Neutrophil (primary cell): ENCODE measurements around the gene OPTC.

ENCODE experiments used
- H3K27ac ChIP-seq: fragments of 200-600 bp; sonication (generic); 2 replicates; pipeline ENCODE4 v1.5.1; 2016; ENCODE audit warnings: mild to moderate bottlenecking, moderate library complexity
- H3K27me3 ChIP-seq: fragments of 200-600 bp; sonication (generic); 2 replicates; pipeline ENCODE4 v1.6.0; 2016; ENCODE audit warnings: mild to moderate bottlenecking
- H3K36me3 ChIP-seq: fragments of 200-600 bp; sonication (generic); 2 replicates; pipeline ENCODE4 v1.5.1; 2017
- H3K4me1 ChIP-seq, 2 experiments: fragments of 200-600 bp in 1 of 2; sonication (generic) in 1 of 2; 1 replicate in 1 of 2; 2 replicates in 1 of 2; pipeline versions ENCODE4 v1.5.1 to v1.6.1; 2013 to 2016; ENCODE audit warnings: low read depth in 1 of 2, low read length in 1 of 2, mild to moderate bottlenecking in 1 of 2, moderate library complexity in 1 of 2; ENCODE audit not compliant: control insufficient read depth in 1 of 2, insufficient read depth in 1 of 2
- H3K4me3 ChIP-seq, 2 experiments: fragments of 200-600 bp in 1 of 2; sonication (generic) in 1 of 2; 1 replicate in 1 of 2; 2 replicates in 1 of 2; pipeline ENCODE4 v1.5.1; 2013 to 2016; ENCODE audit warnings: low read depth in 1 of 2, low read length in 1 of 2, mild to moderate bottlenecking in 1 of 2, moderate library complexity in 1 of 2
- H3K9me3 ChIP-seq: fragments of 200-600 bp; sonication (generic); 2 replicates; pipeline ENCODE4 v1.5.1; 2016
- TF ChIP-seq, protein P1 (sequence below): fragments of 200-600 bp; sonication (generic); IDR thresholded peaks from 2 replicates; pipeline ENCODE4 v1.5.1; 2016; ENCODE audit warnings: antibody characterized with exemption

The OPTC gene

GRCh38 chr1:203536980-203537455 lies 43.1 kb downstream of the OPTC start:
- Histone ChIP-seq H3K9me3 (no peaks in the 10 kb centered on the region), H3K4me1 (peaks cover 8 to 10% of the 10 kb centered on the region in 2 experiments), H3K27ac (no peak overlapping the region), H3K4me3 (no peak overlapping the region), H3K36me3 (no peaks in the 10 kb centered on the region), H3K27me3 (no peaks in the 10 kb centered on the region)
- TF ChIP-seq, protein P1, sequence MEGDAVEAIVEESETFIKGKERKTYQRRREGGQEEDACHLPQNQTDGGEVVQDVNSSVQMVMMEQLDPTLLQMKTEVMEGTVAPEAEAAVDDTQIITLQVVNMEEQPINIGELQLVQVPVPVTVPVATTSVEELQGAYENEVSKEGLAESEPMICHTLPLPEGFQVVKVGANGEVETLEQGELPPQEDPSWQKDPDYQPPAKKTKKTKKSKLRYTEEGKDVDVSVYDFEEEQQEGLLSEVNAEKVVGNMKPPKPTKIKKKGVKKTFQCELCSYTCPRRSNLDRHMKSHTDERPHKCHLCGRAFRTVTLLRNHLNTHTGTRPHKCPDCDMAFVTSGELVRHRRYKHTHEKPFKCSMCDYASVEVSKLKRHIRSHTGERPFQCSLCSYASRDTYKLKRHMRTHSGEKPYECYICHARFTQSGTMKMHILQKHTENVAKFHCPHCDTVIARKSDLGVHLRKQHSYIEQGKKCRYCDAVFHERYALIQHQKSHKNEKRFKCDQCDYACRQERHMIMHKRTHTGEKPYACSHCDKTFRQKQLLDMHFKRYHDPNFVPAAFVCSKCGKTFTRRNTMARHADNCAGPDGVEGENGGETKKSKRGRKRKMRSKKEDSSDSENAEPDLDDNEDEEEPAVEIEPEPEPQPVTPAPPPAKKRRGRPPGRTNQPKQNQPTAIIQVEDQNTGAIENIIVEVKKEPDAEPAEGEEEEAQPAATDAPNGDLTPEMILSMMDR: no peak

DNA sequence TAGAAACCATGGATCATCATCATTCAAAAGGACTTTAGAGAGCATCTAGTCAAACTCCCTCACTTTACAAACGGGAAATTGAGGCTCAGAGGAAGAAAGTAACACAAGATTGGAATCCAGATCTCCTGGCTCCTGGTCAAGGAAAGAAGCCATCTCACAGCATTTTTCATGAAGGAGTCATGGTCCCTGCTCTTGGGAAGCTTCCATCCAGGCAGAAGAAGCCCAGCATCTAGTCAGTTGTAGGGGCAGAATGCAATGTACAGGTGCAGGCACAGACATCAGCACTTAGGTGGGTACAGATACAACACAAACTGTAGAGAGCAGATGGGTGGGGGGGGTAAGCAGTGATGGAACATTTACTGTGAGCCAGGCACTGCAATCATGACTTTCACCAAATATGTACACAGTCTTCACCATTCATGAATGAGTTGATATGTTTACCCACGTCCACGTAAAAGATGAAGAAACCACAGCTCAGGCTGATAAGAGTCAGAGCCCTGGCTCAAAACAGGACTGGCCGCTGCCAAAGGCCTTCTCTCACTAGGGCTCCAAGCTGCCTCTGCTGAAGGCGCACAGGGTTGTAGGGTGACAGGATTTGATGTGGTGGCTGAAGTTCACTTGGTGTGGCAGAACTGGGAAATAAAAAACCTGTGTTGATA lies 44.0 kb downstream of the OPTC start:
- no peaks in the 10 kb centered on the region for H3K9me3 ChIP-seq
- H3K27ac ChIP-seq: no peak overlapping the region
- no peaks in the 10 kb centered on the region for H3K36me3 ChIP-seq
- no peaks in the 10 kb centered on the region for H3K27me3 ChIP-seq
- TF ChIP-seq, protein P1: no peak
- peaks cover 8 to 10% of the 10 kb centered on the region in 2 experiments for H3K4me1 ChIP-seq
- H3K4me3 ChIP-seq: no peak overlapping the region

GRCh38 chr1:203538726-203539125 lies 44.8 kb downstream of the OPTC start:
- no peak overlapping the region for H3K4me3 ChIP-seq
- peaks cover 8 to 10% of the 10 kb centered on the region in 2 experiments for H3K4me1 ChIP-seq
- H3K27ac ChIP-seq: no peak overlapping the region

GRCh38 chr1:203539831-203540546 lies 46.0 kb downstream of the OPTC start:
- H3K27ac ChIP-seq: no peak overlapping the region
- no peaks in the 10 kb centered on the region for H3K27me3 ChIP-seq
- peaks cover 8 to 10% of the 10 kb centered on the region in 2 experiments for H3K4me1 ChIP-seq
- TF ChIP-seq, protein P1: no peak
- no peaks in the 10 kb centered on the region for H3K36me3 ChIP-seq
- H3K9me3 ChIP-seq: no peaks in the 10 kb centered on the region
- H3K4me3 ChIP-seq: no peak overlapping the region

More at GRCh38 chr1:203538726-203539125, 44.8 kb downstream of the OPTC start:
- Histone ChIP-seq H3K27me3 (no peaks in the 10 kb centered on the region), H3K36me3 (no peaks in the 10 kb centered on the region), H3K9me3 (no peaks in the 10 kb centered on the region)
- TF ChIP-seq, protein P1: no peak

DNA sequence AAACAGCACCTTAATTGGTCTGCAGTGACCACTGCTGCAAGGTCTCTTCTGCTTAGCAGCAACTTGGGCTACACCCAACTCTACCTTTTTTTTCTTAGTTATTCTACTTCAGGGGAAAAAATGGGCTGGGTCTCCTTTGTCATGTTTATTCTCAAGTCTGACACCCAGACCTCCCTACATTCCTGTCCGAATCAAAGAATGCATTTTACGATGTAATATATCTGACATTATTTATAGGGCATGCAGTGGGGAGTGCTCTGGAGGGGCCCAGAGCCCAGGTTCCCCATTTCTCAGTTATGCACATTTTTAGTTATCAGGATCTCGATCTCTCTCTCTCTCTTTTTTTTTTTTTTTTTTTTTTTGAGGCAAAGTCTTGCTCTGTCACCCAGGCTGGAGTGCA lies 50.5 kb downstream of the OPTC start:
- TF ChIP-seq, protein P1: no peak
- H3K4me1 ChIP-seq: peaks cover 8 to 9% of the 10 kb centered on the region in 2 experiments
- H3K27ac ChIP-seq: no peak overlapping the region
- no peaks in the 10 kb centered on the region for H3K9me3 ChIP-seq
- no peaks in the 10 kb centered on the region for H3K36me3 ChIP-seq
- H3K4me3 ChIP-seq: no peak overlapping the region
- no peaks in the 10 kb centered on the region for H3K27me3 ChIP-seq
